ENCODE results near the gene KRT80.

KRT80 gene

DNA sequence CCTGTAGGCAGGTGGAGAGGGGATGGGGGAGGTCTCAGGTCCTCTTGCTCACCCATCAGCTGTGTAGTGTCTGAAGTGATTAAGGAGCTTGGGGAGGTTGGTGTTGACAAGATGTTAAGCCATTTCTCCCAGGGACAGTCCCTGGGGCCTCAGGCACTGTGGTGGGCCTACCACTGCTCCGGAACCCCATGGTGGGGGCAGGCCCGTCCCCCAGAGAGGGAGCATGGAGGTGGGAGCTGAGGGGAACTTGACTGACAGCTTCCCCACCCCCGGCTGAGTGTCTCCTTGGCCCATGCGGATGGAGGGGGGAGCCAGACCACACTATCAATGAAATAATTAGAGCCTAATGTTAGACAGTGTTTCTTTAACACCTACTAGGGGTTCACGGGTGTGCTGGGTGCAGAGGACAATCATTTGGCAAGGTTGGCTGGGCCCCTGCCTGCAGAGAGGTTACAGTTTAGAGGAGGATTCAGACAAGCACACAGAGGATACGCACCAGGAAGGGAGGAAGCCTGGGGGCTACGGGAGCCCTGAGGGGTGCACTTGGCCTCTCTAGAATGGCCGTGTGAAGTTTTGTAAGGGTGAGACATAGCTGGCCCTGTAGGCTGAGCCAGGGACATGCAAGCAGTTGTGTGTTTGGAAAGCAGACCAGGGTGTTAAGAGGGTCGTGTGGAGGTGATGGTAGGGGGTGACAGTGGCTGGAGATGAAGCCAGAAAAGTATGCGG lies 19.3 kb upstream of the KRT80 start:
- no peak for DNase-seq (ENCODE audit: low spot score)

DNA sequence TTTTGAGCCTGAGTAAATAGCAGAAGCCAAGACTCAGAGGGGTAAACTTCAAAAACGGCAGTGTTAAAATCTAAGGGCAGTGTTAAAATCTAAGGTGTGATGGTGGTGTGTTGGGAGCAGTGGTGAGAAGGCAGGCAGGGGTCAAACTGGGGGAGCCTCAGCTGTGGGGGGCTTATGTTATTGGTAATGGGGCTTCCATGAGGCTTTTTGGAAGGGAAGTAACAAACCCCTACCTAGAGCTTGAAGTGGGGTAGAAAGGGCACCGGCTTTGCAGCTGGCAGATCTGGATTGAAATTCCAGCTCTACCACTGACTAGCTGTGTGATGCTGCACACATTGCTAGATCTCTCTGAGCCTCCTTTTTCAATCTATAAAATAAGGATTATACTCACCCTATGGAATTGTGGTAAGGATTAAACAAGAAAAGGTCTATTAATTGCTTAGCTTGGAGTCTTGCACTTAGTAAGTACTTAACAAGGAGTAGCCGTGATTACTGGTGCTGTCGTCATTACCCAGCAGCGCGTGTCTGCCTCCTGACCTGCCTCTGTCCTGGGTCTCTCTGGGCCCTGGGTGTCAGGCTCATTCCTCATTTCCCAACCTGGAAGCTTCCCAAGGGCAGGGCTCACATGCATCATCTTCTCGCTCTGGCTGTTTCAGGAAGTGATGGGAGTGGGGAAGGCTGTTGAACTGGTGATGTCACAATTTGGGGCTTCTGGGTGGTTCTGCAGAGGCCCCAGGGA lies 18.5 kb upstream of the KRT80 start:
- peak; percentile 89 for DNase-seq (ENCODE audit: low spot score)

DNA sequence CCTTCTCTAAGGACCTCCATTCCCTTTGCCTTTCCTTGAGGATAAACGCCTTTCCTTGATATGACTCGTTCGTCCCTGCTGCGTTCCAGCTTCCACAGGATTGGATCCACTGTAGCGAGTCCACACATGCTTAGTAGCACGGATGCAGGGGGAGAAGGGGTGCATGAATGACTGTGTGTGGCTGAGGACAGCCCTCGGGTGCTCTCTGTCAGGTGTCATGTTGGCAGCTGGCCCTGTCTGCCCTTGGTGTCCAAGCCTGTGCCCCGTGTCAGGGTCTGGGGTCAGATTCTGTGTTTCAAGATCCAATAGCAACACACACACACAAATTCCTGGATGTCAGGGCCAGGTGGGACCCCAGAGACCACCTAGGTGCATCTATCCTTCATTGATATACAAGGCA lies 17.5 kb upstream of the KRT80 start:
- DNase-seq (ENCODE audit: low spot score): no peak

DNA sequence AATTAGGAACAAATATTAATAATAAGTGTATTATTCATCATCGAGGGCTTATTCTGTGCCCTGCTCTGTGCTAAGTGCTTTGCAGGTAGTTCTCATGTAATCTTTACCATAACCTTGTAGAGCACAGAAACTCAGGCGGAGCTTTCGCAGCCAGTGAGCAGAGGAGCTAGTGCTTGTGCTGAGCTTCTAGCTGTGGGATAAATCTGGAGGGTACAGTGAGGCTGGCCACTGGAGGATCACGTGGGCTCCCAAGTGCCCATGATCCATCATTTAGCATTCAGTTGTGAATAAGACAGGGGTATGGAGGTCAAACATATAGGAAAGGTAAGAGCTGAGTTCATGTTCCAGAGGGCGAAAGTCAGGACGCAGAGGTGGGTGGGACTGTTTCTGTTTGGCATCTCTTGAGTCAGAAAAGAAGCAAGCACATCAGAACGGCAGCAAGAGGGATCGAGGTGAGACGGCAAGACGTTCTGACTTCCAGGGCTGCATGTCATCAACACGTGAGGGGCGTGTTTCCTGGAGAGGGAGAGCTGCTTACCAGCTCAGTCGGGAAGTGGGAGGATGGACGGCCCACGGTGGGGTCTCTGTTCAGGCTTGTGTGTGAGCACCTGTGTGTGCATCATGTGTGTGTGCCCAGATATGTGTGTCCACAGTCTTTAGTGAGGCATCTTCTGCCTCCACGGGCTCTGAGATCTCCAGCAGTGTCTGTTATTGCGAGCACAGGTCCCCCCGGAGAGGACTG lies 16.8 kb upstream of the KRT80 start:
- no peak for DNase-seq (ENCODE audit: low spot score)

DNA sequence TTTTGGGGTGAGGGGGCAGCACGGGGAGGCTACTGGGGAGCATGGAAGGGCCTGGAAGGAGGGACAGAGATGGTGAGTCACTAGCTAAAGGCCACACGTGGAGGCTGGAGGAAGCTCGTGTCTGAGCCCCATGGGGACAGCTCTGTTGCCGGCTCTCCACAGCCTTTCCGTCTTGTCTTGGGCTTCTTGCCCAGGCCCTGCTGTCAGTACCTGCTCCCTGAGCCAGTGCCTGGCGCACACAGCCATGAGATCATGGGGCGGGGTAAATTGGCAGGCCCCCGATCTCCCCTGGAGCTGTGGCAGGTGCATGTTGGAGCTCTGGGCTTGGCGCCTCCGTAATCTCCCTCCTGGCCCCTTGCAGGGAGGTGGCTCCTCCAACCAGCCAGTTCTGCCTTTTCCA lies 16.1 kb upstream of the KRT80 start:
- DNase-seq (ENCODE audit: low spot score): peak; percentile 75

DNA sequence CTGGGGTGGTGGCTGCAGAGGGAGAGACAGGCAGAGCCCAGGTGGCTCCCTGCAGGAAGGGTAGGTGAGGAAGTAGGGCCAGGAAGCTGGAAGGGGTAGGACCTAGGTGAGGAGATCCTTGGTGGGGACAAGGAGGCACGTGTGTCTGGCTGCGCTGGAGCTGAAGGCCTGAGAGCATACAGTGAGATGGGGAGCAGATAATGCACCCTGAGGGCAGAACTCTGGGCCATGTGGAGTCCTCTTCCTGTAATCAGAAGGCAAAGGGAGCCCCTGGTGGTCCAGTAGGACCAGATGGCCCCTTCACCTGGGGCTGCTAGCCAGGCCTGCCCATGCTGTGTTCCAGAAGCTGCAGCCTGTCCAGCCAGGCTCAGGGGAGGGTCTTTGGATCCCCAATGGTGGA lies 15.3 kb upstream of the KRT80 start:
- DNase-seq (ENCODE audit: low spot score): no peak

DNA sequence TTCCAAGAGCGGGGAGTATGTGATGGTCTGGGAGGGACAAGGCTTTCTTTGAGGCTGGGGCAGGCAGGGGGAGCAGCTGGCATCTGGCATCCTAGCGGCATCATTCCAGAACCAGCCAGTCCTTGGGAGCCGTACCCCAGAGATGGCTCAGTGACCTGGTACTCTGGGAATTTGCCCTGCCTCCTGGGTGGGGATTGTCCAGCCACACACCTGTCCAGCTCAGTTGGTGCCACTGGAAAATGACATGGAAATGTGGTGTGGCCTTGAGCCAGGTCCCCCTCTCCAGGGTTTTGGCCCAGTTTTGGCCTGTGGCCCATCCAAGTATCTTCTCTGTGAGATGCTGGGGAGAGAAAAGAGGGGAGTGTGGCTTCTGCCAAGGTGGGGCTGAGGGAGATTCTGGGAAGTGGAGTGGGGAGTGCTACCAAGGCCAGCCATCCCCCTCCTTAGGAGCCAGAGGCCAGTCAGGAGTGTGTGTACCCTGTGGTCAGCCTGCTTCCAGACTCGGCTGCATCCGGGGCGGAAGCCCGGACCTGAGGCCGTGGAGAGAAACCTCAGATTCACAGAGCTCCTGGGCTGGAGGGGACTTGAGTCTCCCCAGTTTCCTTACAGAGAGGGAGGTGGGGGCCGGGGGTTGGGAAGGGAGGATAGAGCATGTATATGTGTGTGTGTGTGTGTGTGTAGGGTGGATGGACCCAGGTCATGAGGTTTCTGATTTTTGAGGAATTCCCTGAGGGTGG lies 14.7 kb upstream of the KRT80 start:
- DNase-seq (ENCODE audit: low spot score): no peak

DNA sequence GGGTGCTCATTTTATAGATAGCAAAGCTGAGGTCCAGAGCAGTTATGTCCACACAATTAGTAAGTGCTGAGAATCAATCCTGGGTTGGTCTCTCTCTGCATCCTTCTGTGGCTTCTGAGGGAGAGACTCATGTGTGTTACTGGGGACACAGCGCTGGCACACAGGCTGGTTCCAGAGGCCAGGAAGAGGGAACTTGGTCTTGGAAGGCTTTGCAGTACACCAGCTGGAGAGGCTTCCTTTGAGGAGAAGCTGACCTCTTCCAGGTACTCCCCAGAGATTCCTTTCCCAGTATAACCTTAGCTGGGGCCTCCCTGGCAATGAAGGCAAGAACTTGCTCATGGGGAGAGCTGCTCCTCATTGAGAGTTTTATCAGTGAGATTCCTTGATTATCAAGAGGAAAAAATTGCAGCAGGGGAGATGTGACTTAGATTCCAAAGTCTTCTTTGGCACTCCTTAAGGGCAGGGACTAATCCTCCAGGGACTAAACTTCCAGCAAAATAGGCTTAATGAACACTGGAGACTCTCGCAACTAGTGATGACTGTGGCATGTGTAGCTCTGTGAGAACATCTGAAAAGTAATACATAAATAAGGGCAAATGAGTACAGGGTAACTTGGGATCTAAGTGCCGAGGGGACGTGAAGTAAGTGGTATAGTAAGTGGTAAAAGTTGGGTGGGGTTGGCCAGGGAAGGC lies 13.9 kb upstream of the KRT80 start:
- no peak for DNase-seq (ENCODE audit: low spot score)

DNA sequence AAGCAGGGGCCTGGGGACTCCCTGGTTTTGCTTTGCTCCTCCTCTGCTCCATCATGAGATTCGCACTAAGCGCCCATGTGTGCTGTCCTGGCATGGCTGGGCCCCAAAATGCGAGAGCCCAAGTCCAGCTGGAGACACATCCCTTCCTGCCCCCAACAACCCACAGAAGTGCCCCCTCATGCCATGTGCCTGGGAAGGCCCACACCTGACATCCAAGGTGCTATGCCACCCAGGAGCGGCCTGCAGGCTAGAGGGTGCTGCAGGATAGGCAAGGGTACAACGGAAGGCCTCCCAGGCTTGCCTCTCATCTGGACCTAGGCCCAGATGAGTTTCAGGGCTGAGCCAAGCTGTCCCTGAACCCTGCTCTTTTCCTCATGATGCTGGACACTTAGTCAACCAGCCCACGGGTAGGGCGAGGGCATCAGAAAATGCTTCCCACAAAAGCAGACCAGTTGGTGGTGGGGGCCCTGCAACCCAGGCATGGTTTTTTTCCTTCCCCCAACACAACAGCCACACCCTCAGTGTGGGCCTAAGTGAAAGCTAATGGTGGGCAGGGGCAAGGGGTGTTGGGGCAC lies 13.2 kb upstream of the KRT80 start:
- DNase-seq (ENCODE audit: low spot score): no peak

DNA sequence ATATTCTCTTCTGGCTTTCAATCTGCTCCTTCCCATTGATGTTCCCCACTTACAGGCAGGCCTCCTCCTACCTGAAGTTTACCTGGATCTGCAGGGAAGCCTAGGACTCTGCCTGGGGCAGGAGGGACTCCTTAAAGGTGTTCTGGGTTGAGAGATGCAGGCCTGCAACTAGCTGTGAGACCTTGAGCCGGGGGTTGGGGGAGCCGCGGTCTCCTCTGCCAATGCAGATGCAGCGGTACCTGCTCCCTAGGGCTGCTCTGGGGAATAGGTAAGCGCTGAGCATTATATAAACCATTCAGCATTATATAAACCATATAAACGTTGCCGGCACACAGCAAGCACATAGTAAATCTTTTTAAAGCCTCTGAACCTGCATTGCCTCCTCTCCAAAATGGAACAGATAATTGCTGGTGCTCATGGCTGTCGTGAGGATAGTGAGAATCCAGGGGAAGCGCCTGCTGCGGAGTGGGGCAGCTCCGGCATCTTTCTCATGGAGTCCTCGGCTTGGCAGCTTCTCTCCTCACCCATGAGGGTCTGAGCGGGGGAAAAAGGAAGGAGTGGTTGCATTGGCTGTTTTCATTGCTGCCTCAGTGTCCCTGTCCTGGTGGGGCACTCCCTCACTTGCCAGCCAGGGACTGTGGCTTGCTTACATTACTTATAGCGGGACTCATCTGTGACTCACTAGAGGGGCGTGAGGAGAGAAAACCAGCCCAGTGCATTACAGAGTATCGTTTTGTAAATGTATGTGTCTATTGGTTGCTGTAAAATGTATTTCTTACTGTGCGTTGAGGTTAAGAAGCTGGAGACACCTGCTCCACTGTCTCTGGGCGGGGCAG lies 12.5 kb upstream of the KRT80 start:
- no peak for DNase-seq (ENCODE audit: low spot score)

DNA sequence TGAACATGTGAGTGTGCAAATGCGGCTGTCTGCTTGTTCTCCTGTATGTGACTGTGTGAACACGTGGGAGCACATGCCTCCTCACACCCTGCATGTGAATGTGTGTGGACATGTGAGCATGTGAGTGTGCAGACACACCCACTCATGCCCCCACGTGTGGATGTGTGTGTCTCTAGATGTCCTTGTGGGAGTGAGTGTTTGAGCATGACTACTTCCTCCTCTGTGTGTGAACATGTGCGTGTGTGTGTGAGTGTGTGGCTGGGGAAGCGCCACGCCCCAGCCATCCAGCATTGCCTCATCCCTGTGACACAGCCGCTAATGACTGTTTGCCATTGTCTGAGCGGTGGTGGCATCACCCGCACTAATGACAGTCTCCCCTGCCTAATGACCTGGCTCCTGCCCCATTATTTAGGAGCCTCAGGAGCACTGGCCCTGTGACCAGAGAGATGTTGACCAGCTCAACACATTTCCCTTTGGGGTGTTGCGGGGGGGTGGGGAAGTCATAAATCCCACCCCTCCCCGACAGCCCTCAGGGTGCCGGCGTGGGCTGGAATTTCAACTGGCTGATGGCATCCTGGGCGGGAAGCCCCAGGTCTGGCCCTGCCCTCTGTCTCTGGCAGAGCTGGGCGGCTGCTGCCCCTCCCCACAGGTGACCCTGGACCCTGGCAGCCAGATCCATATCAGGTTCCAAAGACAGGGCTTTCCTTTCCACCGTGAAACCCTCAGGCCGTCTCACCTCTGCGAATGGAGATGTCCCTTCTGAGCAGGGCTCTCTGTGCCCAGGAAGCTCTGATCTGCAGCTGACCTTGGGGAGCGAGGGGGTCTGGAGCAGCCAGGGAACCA lies 11.5 kb upstream of the KRT80 start:
- DNase-seq (ENCODE audit: low spot score): peak; percentile 87

DNA sequence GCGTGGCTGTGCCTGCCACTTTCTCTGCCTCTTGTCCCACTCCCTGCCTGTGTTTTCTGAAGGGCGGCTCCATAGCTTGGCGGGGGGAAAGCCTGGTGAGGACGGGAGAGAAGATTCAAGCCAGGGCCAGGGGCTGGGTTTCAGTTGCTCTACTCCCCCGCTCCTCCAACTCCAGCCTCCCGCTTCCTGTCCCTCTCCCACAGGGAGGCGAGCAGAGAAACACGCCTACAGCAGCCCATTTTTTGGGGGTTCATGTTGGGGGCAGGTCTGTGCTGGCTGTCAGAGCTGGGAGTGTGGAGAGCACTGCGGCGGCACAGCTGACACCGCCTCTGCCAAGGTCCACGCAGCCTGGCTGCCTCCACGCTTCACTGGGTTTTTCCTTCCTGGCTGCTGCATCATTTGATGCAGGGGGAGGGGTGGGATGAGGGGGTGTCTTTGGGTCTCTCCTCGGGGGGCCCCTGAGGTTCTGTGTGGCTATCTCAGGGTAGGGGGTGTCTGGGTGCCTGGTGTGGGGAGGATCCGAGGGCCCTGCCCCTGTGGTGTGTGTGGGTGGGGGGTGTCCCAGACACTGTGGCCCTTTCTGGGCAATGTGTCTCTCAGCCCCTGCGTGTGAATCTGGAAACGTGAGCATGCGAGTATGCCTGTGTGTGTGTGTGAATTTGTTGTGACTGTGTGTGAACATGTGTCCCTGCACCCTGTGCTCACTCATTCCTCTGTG lies 10.7 kb upstream of the KRT80 start:
- DNase-seq (ENCODE audit: low spot score): peak; percentile 35

DNA sequence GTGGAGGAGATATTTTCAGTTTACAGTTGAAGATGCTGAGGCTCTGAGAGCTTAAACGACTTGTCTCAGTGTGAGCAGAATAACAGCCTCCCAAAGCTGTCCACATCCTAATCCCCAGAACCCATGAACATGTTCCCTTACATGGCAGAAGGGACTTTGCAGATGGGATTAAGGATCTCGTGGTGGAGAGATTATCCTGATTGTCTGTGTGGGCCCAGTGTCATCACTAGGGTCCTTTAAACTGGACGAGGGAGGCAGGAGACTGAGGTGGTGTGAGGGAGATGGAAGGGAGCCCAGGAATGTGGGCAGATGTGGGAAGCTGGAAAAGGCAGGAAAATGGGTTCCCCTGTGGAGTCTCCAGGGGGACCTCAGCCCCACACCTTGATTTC lies 9.6 kb upstream of the KRT80 start:
- DNase-seq (ENCODE audit: low spot score): no peak

DNA sequence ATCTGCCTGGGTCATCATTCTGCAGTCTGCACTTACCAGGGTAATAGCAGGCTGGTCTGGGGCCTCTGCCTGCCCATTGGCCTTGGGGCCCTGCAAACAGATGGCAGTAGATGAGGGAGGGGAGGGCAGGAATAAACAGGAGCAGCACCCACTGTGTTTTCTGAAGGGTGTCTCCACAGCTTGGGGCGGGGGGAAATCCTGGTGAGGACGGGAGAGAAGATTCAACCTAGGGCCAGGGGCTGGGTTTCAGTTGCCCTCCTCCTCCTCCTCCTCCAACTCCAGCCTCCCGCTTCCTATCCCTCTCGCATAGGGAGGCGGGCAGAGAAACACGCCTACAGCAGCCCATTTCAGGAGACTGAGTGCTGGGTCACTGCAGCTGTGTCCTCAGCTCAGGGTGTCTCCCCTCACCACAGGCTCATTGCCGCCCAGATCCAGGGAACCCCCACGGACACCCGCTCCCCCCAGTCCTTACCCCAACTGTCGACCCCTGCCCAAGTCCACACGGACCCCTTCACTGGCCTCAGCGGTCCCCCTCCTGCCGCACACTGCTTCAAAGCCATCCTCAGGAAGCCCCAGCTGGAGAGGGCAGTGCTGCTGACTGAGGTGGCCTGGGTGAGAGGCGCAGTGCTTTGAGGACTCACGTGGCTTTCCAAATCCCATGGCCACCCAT lies 9.1 kb upstream of the KRT80 start:
- no peak for DNase-seq (ENCODE audit: low spot score)

DNA sequence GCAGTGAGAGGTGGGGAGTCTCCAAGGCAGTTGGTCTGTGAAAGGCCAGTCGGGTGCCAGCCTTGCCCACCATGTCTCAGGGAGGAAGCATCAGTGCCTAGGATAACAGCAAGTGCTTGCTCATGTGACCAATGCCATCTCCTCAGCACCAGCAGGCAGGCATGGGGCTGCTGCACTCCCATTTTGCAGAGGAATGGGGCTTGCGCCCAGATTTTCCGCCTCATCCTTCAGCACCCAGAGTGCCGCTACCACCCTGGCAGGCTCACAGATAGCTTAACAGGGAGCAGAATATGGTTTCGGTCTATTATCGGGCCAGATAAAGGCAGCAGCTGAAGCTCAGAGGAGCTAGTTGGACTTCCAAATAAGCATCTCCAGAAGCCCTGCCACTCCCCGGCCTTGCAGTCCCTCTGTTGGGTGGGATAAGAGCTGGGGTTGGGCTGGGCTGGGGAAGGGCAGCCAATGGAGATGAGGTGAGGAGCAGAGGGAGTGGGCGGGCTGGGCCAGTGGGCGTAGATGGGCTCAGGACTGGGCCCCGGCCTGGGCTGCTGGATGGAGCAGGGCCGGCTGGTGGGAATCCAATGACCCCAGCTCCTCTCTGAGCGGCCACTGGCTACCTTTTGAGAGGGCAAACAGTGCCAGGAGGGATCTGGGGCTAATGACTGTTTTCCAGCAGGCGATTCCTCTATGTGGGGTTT lies 8.4 kb upstream of the KRT80 start:
- no peak for DNase-seq (ENCODE audit: low spot score)

DNA sequence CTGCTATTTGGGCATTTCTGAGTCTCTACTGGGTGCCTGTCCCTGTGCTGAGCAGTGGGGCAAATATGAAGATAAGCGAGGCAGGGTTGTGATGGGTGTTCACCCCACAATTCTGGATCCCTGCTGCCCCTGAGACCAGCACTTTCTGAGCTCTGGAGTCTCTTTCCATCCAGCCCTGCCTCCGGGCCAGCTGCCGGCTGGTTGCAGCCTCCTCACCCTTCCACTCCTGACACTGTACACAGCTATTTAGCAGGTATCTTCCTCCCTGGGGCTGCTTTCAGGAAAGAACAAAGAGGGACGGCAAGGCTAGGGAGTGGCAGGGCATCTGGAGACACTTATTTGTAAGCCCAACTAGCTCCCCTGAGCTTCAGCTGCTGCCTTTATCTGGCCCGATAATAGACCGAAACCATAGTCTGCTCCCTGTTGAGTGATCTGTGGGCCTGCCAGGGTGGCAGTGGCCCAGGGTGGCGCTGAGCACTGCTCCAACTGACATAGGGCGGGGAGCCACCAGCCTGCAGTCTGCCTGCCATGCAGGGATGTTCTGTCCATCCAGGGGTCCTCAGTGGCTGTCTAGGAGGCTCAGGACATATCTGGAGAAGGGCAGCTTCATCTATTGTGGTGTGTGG lies 7.6 kb upstream of the KRT80 start:
- DNase-seq (ENCODE audit: low spot score): no peak

Measured in AG20443 (cell line).